ENCODE results near the gene NSF.

Gene NSF

GRCh38 chr17:46795379-46795952 lies 205.0 kb downstream of the NSF start:
- no peak overlapping the region for H3K4me3 ChIP-seq (ENCODE audit: low read depth, low read length)
- no peak overlapping the region for H3K27ac ChIP-seq (ENCODE audit: extremely low read depth, low read depth, low read length)
- H3K4me1 ChIP-seq (ENCODE audit: control insufficient read depth, insufficient read depth, low read length), result no peaks in the 10 kb centered on the region
- no peaks in the 10 kb centered on the region for H3K9me3 ChIP-seq (ENCODE audit: control insufficient read depth, insufficient read depth, low read depth, low read length)
- CTCF ChIA-PET, result interaction anchor here (0.6 to 2.5 kb wide), 3 partner anchors 12 to 67 kb away, joined by 3 to 15 read pairs (median 3); no protein-coding TSS in a partner anchor
- POLR2A ChIA-PET, result interaction anchor here (1.1 kb wide), 1 partner anchor 12 kb away, joined by 3 read pairs; no protein-coding TSS in a partner anchor
- H3K36me3 ChIP-seq (ENCODE audit: control insufficient read depth in 2 of 2, insufficient read depth in 1 of 2, low read length in 2 of 2), result no peaks in the 10 kb centered on the region
- TF ChIP-seq GLI4 (tag by site-specific recombination; IDR thresholded peaks at IDR 0.05), result no peak
- TF ChIP-seq ZNF830 (tag by site-specific recombination; IDR thresholded peaks at IDR 0.05; ENCODE audit: low read depth), result no peak
- TF ChIP-seq ZNF521 (tag by site-specific recombination; IDR thresholded peaks at IDR 0.05), result no peak
- no peak for TF ChIP-seq ZNF239 (tag by site-specific recombination; IDR thresholded peaks at IDR 0.05)
- TF ChIP-seq ZNF114 (tag by site-specific recombination; IDR thresholded peaks at IDR 0.05), result no peak
- no peak for TF ChIP-seq GFI1B (tag by site-specific recombination; IDR thresholded peaks at IDR 0.05)
- no peak for TF ChIP-seq ZNF501 (tag by site-specific recombination; IDR thresholded peaks at IDR 0.05)
- no peak for TF ChIP-seq ZNF645 (tag by site-specific recombination; IDR thresholded peaks at IDR 0.05)
- TF ChIP-seq KLF9 (tag by site-specific recombination; IDR thresholded peaks at IDR 0.05; ENCODE audit: low read depth), result no peak
- peak; percentile 45; the same call in 1 of the 2 replicates for TF ChIP-seq SP7 (tag by site-specific recombination; IDR thresholded peaks at IDR 0.05)
- no peak for TF ChIP-seq ZNF146 (tag by site-specific recombination; IDR thresholded peaks at IDR 0.05)
- no peak for TF ChIP-seq PRDM1 (tag by site-specific recombination; IDR thresholded peaks at IDR 0.05)
- TF ChIP-seq RBAK (tag by site-specific recombination; IDR thresholded peaks at IDR 0.05), result no peak
- no peak for TF ChIP-seq ZNF639 (tag by site-specific recombination; IDR thresholded peaks at IDR 0.05)
- TF ChIP-seq ZNF292 (tag by site-specific recombination; IDR thresholded peaks at IDR 0.05; ENCODE audit: borderline replicate concordance, low read depth), result no peak
- no peak for TF ChIP-seq ZBTB8A (tag by site-specific recombination; IDR thresholded peaks at IDR 0.05)
- TF ChIP-seq ZNF324 (tag by site-specific recombination; IDR thresholded peaks at IDR 0.05), result no peak
- no peak for TF ChIP-seq ZNF362 (tag by site-specific recombination; IDR thresholded peaks at IDR 0.05)
- TF ChIP-seq ZNF585B (tag by site-specific recombination; IDR thresholded peaks at IDR 0.05), result no peak
- TF ChIP-seq ZNF707 (tag by site-specific recombination; IDR thresholded peaks at IDR 0.05), result no peak
- TF ChIP-seq ZBTB49 (tag by site-specific recombination; IDR thresholded peaks at IDR 0.05; ENCODE audit: low read depth), result no peak
- TF ChIP-seq ZBTB21 (tag by site-specific recombination; IDR thresholded peaks at IDR 0.05), result no peak
- no peak for TF ChIP-seq ZNF555 (tag by site-specific recombination; conservative IDR thresholded peaks at IDR 0.05)
- TF ChIP-seq ZFHX2 (tag by site-specific recombination; conservative IDR thresholded peaks at IDR 0.05), result no peak
- peak; percentile 65 for TF ChIP-seq ZNF629 (tag by site-specific recombination; IDR thresholded peaks at IDR 0.05)
- TF ChIP-seq ZNF747 (tag by site-specific recombination; IDR thresholded peaks at IDR 0.05), result no peak
- no peak for TF ChIP-seq ZNF76 (tag by site-specific recombination; IDR thresholded peaks at IDR 0.05; ENCODE audit: borderline replicate concordance, low read depth)
- no peak for TF ChIP-seq ZNF112 (tag by site-specific recombination; IDR thresholded peaks at IDR 0.05)
- TF ChIP-seq PRDM10 (tag by site-specific recombination; IDR thresholded peaks at IDR 0.05), result no peak
